SK-N-DZ (cell line): ENCODE results near the gene ANKRD40. TPM values are rescaled to one million over a fixed set of nuclear protein-coding genes. Genes with fewer than 3 reads are reported as not detected.
"Not testable (repeated sequence)": the region's sequence is repeated elsewhere in the genome, so short reads cannot be mapped to it uniquely, and the experiment has no call there.

Source experiments
- DNase-seq: peaks from one replicate; pipeline ENCODE4 v3.0.0-alpha.2; 2015; ENCODE audit warnings: low spot score
- polyA plus RNA-seq, 2 experiments: library from polyadenylated mRNA; depleted of rRNA; stranded (reverse); fragments of >200 nt; gene quantifications; 2 replicates each; pipeline ENCODE4 v1.2.3, GENCODE V29; 2014

ANKRD40 gene
- polyA plus RNA-seq (2014; cell fraction: cytosol; rRNA removed), result 40.5 and 44.8 TPM in 2 replicates
- 17.1 and 19.5 TPM in 2 replicates for polyA plus RNA-seq (2014; cell fraction: nucleus; rRNA removed)

DNA sequence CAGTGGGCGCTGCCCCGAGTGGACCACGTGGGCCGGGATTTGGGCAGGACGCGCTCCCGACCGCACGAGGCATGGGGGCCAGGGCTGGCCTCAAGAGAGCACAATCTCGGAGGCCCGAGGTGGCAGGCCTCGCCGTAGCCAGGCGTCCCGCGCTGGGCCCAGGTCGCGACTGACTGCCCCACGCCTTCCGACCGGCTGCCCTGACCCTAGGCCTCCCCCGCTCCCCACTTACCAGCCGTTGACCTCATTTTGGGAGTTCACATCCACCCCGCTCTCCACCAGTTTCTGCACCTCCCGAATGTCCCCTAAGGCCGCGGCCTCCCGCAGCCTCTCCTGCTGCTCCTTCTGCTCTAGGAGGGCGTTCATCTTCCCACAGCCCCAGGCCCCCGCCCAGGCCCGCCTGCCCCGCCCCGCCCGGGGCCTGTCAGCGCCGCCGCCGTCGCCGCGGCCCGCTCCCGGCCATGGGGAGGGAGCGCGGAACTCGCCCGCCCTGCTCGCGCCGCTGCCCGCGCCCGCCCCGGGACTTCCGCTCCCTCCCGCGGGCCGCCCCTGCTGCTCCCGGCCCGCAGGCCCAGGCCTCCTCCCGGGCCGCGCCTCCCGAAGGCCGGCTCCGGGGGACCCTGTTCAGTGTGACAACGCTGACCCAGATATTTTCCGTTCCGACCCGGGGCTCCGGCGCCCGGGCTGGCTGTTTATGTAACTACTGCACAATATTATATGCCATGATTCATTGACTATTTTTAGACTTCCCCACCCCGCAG is at the start of gene ANKRD40:
Gene ANKRD40, minus strand, starts transcription at position 626 of the 761 bp plus-strand sequence. Its CDS starts 260 bp downstream, at position 366.
- peak; percentile 90 for DNase-seq

DNA sequence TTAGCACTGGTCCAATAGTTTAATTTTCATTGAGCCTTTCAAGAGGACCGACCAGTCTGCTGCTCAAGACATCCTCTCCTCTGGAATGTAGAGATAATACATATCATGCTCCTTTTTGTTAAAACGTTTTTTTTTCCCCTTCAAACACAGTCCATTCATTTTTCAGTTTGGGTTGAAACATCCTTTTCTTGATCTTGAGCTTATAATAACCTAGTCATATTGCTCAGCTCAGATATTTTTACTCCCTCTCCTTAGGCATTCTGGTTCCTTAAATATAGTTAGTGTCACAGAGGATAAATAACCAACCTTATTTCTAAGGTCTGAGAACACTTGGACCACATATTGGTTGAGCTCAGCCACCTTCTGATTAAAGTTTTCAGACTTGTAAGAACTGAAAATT is 46.8 kb upstream of the ANKRD40 start:
- no peak for DNase-seq

- no peak for DNase-seq
These were observed 41.5 kb upstream of the ANKRD40 start for GRCh38 chr17:50749245-50749644.

- DNase-seq, result no peak
These were observed 37.9 kb upstream of the ANKRD40 start for GRCh38 chr17:50745631-50746030.

- DNase-seq, result no peak
These were observed 31.4 kb upstream of the ANKRD40 start for GRCh38 chr17:50739098-50739497.

- no peak for DNase-seq
These were observed 29.5 kb upstream of the ANKRD40 start for GRCh38 chr17:50737118-50737698.

DNA sequence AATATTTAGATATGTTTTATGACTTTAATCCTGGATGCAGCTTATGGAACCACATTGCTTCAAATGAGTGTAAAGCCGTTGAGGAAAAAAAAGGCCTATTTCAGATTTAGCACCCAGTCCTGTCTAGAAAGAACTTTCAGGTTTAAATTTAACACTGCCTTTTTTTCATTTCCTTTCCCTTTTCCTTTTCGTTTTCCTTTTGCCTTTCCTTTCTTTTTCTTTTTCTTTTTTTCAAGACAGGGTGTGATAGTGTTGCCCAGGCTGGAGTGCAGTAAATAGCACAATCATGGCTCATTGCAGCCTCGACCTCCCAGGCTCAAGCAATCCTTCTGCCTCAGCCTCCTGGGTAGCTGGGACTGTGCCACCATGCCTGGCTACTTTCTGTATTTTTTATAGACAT is 27.6 kb upstream of the ANKRD40 start:
- no peak for DNase-seq

DNA sequence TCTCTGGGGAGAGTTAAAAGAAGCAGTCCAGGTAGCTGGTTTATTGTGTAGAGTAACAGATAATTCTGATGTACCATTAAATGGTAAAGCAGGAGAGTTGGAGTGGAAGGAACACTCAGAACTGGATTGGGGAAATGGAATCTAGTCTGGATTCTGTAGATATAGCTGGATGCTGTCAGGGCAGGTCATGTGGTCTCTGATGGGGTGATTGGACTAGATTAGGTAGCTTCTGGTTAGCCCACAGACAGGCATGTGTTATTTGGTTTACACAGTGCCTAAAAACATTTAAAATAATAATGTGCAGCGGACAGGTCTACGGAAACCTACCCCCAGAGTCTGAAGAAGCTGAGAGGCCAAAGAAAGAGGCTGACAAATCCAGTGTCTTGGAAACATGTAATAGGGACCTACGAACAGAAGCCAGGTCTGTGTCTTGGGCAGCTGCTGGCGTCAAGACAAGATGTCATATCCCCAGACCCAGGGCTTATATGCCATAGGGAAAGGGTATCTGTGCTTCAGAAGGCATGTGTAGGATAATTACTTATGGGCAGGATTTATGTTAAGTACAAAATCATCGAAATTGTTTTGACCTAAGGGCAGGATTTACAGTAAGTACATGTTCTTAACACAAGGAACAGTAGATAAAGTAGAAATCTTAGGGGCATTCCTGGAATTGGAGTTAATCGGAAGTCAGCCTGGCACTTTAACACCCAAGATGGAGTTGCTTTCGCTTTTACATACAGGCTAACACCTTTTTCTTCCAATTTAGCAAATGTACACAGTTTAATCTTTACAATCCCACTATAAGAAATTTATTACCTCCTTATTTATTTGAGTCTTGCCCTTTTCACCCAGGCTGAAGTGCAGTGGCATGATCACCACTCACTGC is 24.1 kb upstream of the ANKRD40 start:
- no peak for DNase-seq

- no peak for DNase-seq
These were observed 21.4 kb upstream of the ANKRD40 start for GRCh38 chr17:50728881-50729765.

- no peak for DNase-seq
These were observed 20.4 kb upstream of the ANKRD40 start for GRCh38 chr17:50728112-50728429.

- no peak for DNase-seq
These were observed 18.3 kb upstream of the ANKRD40 start for GRCh38 chr17:50725769-50726655.

DNA sequence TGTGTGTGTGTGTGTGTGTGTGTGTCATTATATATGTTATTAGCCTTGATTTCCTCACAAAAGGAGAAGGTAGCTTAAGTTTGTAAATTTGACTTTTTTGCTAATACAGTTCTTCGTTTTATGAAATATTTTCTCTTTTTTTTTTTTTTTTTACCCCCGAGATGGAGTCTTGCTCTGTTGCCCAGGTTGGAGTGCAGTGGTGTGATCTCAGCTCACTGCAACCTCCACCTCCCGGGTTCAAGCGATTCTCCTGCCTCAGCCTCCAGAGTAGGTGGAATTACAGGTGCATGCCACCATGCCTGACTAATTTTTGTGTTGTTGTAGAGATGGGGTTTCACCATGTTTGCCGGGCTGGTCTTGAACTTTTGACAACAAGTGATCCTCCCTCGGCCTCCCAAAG is 16.9 kb upstream of the ANKRD40 start:
- not testable (repeated sequence) for DNase-seq

DNA sequence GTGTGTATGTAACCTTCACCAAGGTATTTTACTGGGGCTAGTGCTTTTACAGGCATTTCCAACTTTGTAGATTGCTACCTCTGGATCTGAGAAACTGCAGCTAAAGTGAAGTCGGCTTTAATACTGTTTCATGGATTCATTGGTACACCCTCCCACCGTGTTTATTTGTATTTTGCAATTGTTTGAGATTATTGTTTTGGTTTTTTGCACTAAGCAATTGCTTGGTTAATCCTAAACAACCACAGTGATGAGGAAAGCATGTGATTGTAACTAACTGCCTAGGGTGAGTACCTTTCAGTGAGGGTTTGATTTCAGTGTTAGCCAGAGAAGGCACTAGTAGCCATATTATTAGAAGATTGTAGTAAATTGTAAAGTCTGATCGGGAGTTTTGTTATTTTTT is 15.0 kb upstream of the ANKRD40 start:
- no peak for DNase-seq

- no peak for DNase-seq
These were observed 13.7 kb upstream of the ANKRD40 start for GRCh38 chr17:50721194-50722010.

GRCh38 chr17:50719924-50720794 is 12.4 kb upstream of the ANKRD40 start:
- no peak for DNase-seq

DNA sequence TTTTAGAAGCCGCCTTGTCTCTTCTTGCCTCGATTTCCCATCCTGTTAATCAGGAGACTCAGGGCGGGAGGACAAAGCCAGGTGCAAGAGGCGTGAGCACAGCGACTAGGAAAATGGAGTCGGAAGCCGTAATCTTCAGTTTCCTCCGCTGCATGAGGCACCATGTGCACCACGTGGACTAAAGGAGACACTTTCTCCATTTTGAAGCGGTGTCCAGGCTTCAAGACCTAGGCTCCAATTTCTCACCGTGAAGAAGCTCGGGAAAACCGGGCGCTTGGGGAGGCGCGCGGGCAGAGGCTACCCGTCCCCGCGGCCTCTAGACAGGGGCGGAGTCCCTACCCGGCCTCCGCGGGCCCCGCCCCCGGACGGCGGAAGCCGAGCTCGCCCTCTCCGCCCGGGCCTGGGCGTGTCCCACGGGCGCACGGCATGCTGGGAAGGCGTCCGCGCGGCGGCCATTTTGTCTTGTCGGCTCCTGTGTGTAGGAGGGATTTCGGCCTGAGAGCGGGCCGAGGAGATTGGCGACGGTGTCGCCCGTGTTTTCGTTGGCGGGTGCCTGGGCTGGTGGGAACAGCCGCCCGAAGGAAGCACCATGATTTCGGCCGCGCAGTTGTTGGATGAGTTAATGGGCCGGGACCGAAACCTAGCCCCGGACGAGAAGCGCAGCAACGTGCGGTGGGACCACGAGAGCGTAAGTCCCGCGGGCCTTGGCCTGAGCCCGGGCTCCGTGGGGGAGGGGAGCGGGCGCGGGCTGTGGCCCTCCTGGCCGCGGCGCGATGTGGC is 11.6 kb upstream of the ANKRD40 start, which contains the start of gene LUC7L3:
Gene LUC7L3, plus strand, starts transcription at position 460 of the 780 bp plus-strand sequence. Its CDS starts 130 bp downstream, at position 590.
- peak; percentile 96 for DNase-seq

DNA sequence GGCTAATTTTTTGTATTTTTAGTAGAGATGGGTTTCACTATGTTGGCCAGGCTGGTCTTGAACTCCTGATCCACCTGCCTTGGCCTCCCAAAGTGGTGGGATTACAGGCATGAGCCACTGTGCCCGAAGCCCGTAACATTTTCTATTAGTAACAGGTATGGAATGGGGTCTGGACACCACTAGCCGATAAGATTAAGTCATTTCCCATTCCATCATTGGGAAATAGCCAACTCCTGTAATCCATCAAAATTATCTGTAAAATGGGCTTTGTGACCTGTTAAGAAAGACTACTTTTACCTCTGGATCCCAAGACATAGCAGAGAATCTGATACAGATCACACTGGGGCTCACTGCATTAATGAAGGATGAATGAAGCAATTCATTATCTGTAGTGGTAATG is 7.8 kb upstream of the ANKRD40 start:
- no peak for DNase-seq
